HepG2 (cell line): Measurements from ENCODE around the gene VENTX. TPM values are rescaled to one million over a fixed set of nuclear protein-coding genes. Genes with fewer than 3 reads are reported as not detected.
A peak's percentile ranks its signal among the peaks of the same experiment; 100 is the strongest.

ENCODE experiments used
- ATAC-seq: fragments of 200-7000 bp; cut with Tn5 transposase; 3 replicates; pipeline ENCODE4 v1.9.1; 2020; ENCODE audit warnings: mild to moderate bottlenecking, moderate library complexity
- BruUV-seq: library from RNA; stranded (reverse); fragments of 400-500 nt; replicated peaks from 2 replicates; lab custom pipeline; 2021; lab: Mats Ljungman, UMichigan
- CTCF ChIA-PET: fragments of 300-600 bp; formaldehyde crosslinking; extraction: SDS; loops from one replicate; lab custom pipeline; 2021; ENCODE audit warnings: low total read pairs, inconsistent platforms, low intra/inter-chr PET ratio; lab: Yijun Ruan, JAX
- POLR2A ChIA-PET: fragments of 350-600 bp; sonication (Branson Sonifier 250); formaldehyde crosslinking; loops from one replicate; lab custom pipeline; 2020; ENCODE audit warnings: antibody characterized with exemption, inconsistent platforms; lab: Yijun Ruan, JAX
- DNase-seq: peaks from one replicate; pipeline ENCODE4 v3.0.0-alpha.2; 2015; ENCODE audit warnings: low spot score
- FAIRE-seq: peaks from 3 replicates; lab custom pipeline; 2011; peaks lifted over from hg19 to GRCh38; lab: Jason Lieb, UNC
- H2AFZ ChIP-seq: one replicate; pipeline ENCODE4 v1.6.1; 2011; ENCODE audit warnings: low read length, inconsistent platforms
- H3K27ac ChIP-seq: fragments of 300-600 bp; 3 replicates; pipeline ENCODE4 v1.8.0; 2011; ENCODE audit warnings: mixed run types, mild to moderate bottlenecking, mixed read lengths, low read length, inconsistent platforms; ENCODE audit not compliant: insufficient read depth; ENCODE audit errors: extremely low read length
- H3K27me3 ChIP-seq, 2 experiments: fragments of 200-600 bp in 1 of 2; 2 replicates in 1 of 2; 3 replicates in 1 of 2; pipeline versions ENCODE4 v1.6.0 to v1.8.0; 2011; ENCODE audit warnings: low read length in 2 of 2, mild to moderate bottlenecking in 2 of 2, moderate library complexity in 2 of 2, inconsistent platforms in 1 of 2; ENCODE audit not compliant: insufficient read depth in 2 of 2, control insufficient read depth in 1 of 2
- H3K36me3 ChIP-seq, 2 experiments: fragments of 200-600 bp in 1 of 2; replicated peaks in 1 of 2; 2 replicates in 1 of 2; 3 replicates in 1 of 2; pipeline versions ENCODE4 v1.5.1 to v1.8.0; 2011; ENCODE audit warnings: low read length in 2 of 2, inconsistent platforms in 1 of 2; ENCODE audit not compliant: insufficient read depth in 2 of 2, control insufficient read depth in 1 of 2
- H3K4me1 ChIP-seq: 2 replicates; pipeline ENCODE4 v1.5.1; 2012; ENCODE audit warnings: low read length, inconsistent platforms; ENCODE audit not compliant: insufficient read depth
- H3K4me2 ChIP-seq: 2 replicates; pipeline ENCODE4 v1.6.0; 2011; ENCODE audit warnings: low read depth, low read length, inconsistent platforms
- H3K4me3 ChIP-seq, 3 experiments: fragments of 200-600 bp in 1 of 3; sonication (generic), shearing (Covaris generic) in 1 of 3; replicated peaks in 1 of 3; 2 replicates each; pipeline ENCODE4 v1.5.1; 2011 to 2016; ENCODE audit warnings: low read length in 3 of 3, inconsistent platforms in 2 of 3, low read depth in 2 of 3, mild to moderate bottlenecking in 2 of 3, control low read depth in 1 of 3, mixed read lengths in 1 of 3; ENCODE audit not compliant: insufficient read depth in 1 of 3
- H3K79me2 ChIP-seq: one replicate; pipeline ENCODE4 v1.6.1; 2011; ENCODE audit warnings: low read length, inconsistent platforms; ENCODE audit not compliant: insufficient read depth
- H3K9ac ChIP-seq: 2 replicates; pipeline ENCODE4 v1.6.0; 2011; ENCODE audit warnings: mild to moderate bottlenecking, low read depth, low read length, inconsistent platforms; ENCODE audit not compliant: insufficient read depth
- H3K9me3 ChIP-seq: 2 replicates; pipeline ENCODE4 v1.5.1; 2012; ENCODE audit warnings: mild to moderate bottlenecking, low read length
- H4K20me1 ChIP-seq: 2 replicates; pipeline ENCODE4 v1.6.0; 2011; ENCODE audit warnings: inconsistent platforms, mild to moderate bottlenecking, low read length, moderate library complexity; ENCODE audit not compliant: insufficient read depth
- GABPA ChIP-seq, 2 experiments: IDR thresholded peaks; 2 replicates each; pipeline ENCODE4 v1.6.1; 2011 to 2016; ENCODE audit warnings: low read depth in 2 of 2, low read length in 1 of 2, missing biosample characterization in 1 of 2, missing genetic modification characterization in 1 of 2
- HNRNPLL ChIP-seq: fragments of 200-400 bp; formaldehyde crosslinking; IDR thresholded peaks from 2 replicates; pipeline ENCODE4 v1.6.1; 2017; ENCODE audit warnings: mild to moderate bottlenecking, low read depth, low read length; ENCODE audit not compliant: poor library complexity, severe bottlenecking
- KDM2A ChIP-seq: sonication (generic); formaldehyde crosslinking; IDR thresholded peaks from 2 replicates; pipeline ENCODE4 v1.4.0; 2020; ENCODE audit warnings: low read depth, missing genetic modification reagents, borderline replicate concordance
- MAX ChIP-seq: IDR thresholded peaks from 2 replicates; pipeline ENCODE4 v1.6.1; 2012; ENCODE audit warnings: inconsistent platforms
- MXD3 ChIP-seq: IDR thresholded peaks from 2 replicates; pipeline ENCODE4 v1.6.1; 2016; ENCODE audit warnings: mild to moderate bottlenecking, missing biosample characterization, missing genetic modification reagents
- PATZ1 ChIP-seq: sonication (generic); formaldehyde crosslinking; IDR thresholded peaks from 2 replicates; pipeline ENCODE4 v1.4.0; 2020; ENCODE audit warnings: missing genetic modification reagents
- RBFOX2 ChIP-seq: fragments of 200-400 bp; formaldehyde crosslinking; IDR thresholded peaks from 2 replicates; pipeline ENCODE4 v1.6.1; 2017; ENCODE audit warnings: low read depth, mild to moderate bottlenecking, low read length
- ZNF691 ChIP-seq: sonication (generic); formaldehyde crosslinking; IDR thresholded peaks from 2 replicates; pipeline ENCODE4 v1.4.0; 2020; ENCODE audit warnings: missing genetic modification reagents, low read depth, mild to moderate bottlenecking, borderline replicate concordance
- WGBS: methylation state at CpG from one replicate; pipeline ENCODE4 v1.1.6; 2017; ENCODE audit warnings: low lambda C conversion rate; 5-methylcytosine and 5-hydroxymethylcytosine counted together
- in situ Hi-C: cut with HindIII; loops from 2 replicates; pipeline ENCODE4 v1.10.0; 2017; ENCODE audit warnings: low pct_unique_long_range_greater_than_20kb; ENCODE audit not compliant: extremely low pct_ligation_motif_present
- intact Hi-C: fragments of 100-400 bp; cut with micrococcal nuclease; formaldehyde crosslinking; loops from one replicate; pipeline ENCODE4 v1.10.0; 2022; ENCODE audit not compliant: unreplicated experiment
- polyA plus RNA-seq, 8 experiments: library from polyadenylated mRNA; depleted of rRNA in 3 of 8; stranded (reverse) in 7 of 8; unstranded in 1 of 8; fragments of >200 nt; fragmentation: Illumina TruSeq in 4 of 8; extraction: Trizol in 4 of 8; gene quantifications; 2 replicates each; pipeline versions ENCODE4 v1.2.1 to v1.2.3, GENCODE V29; 2011 to 2016; ENCODE audit warnings: low read depth in 4 of 8, missing spikeins in 1 of 8, mixed read lengths in 1 of 8; ENCODE audit not compliant: insufficient read depth in 1 of 8
- total RNA-seq, 5 experiments: library from RNA; depleted of rRNA; stranded (reverse); fragments of >200 nt; fragmentation: Illumina TruSeq; extraction: Trizol; gene quantifications; 2 replicates each; pipeline ENCODE4 v1.2.3, GENCODE V29; 2016; ENCODE audit warnings: low read depth in 1 of 5

VENTX gene
- total and polyA plus RNA-seq, 2 of the 13 experiments (the other 11 are each of a cell fraction or from before 2014, with no cell fraction given), result not detected

- POLR2A ChIA-PET, result no interaction called here
- H4K20me1 ChIP-seq, result no peaks in the 10 kb centered on the region
- intact Hi-C loops, result no loop called here
- H3K36me3 ChIP-seq, result no peaks in the 10 kb centered on the region
- in situ Hi-C loops, result no loop called here
- BruUV-seq, result no TSS peak
- no peak for ATAC-seq
- H3K4me2 ChIP-seq, result 0 out of 2 replicates have a peak overlapping the region, but pooled peaks have one; percentile 7
- H3K79me2 ChIP-seq, result no peaks in the 10 kb centered on the region
- no peak overlapping the region for H2AFZ ChIP-seq
- peaks cover 35% of the 10 kb centered on the region for H3K4me1 ChIP-seq
- 20% methylated on average over 10 of the region's 12 CpGs for WGBS
- no peak for TF ChIP-seq GABPA (IDR thresholded peaks at IDR 0.05; ENCODE audit: low read depth, low read length)
- peak; percentile 3; the same call in 1 of the 2 replicates for TF ChIP-seq GABPA (CRISPR knock-in tag; IDR thresholded peaks at IDR 0.05; ENCODE audit: low read depth)
- TF ChIP-seq MXD3 (CRISPR knock-in tag), result no peak
- H3K9ac ChIP-seq, result no peak overlapping the region
- FAIRE-seq, result no peak
- H3K9me3 ChIP-seq, result no peaks in the 10 kb centered on the region
- DNase-seq, result no peak
- no peak overlapping the region for H3K27ac ChIP-seq
- peaks cover 14 to 53% of the 10 kb centered on the region in 2 experiments for H3K27me3 ChIP-seq
- CTCF ChIA-PET, result no interaction called here
- no peak overlapping the region for H3K4me3 ChIP-seq
Observed at GRCh38 chr10:133259602-133259989, 21.9 kb downstream of the VENTX start.

GRCh38 chr10:133260895-133261725 lies 23.5 kb downstream of the VENTX start:
- DNase-seq (no peak), FAIRE-seq (no peak), ATAC-seq (peak; percentile 37)
- Histone ChIP-seq H2AFZ (no peak overlapping the region), H3K4me3 (peak overlapping the region; percentile 42 to 74 (median 62)), H3K27ac (no peak overlapping the region), H3K9me3 (no peaks in the 10 kb centered on the region), H3K4me2 (peak overlapping the region; percentile 66), H4K20me1 (no peaks in the 10 kb centered on the region), H3K36me3 (no peaks in the 10 kb centered on the region), H3K9ac (peak overlapping the region; percentile 34; the same call in 1 of the 2 replicates), H3K27me3 (peaks cover 9 to 46% of the 10 kb centered on the region in 2 experiments; a peak in 4 of 5 replicates), H3K4me1 (peaks cover 35% of the 10 kb centered on the region), H3K79me2 (no peaks in the 10 kb centered on the region)
- intact Hi-C loops (no loop called here), in situ Hi-C loops (no loop called here)
- ChIA-PET CTCF (no interaction called here), POLR2A (no interaction called here)
- 33% methylated on average over 19 of the region's 50 CpGs for WGBS
- no TSS peak for BruUV-seq
- TF ChIP-seq ZNF691, result no peak
- TF ChIP-seq PATZ1, result 0 out of 2 replicates have a peak, but pooled peaks have one; percentile 7
- TF ChIP-seq KDM2A (CRISPR knock-in tag), result peak; percentile 18; the same call in 1 of the 2 replicates
- TF ChIP-seq MAX, result peak; percentile 12; the same call in 1 of the 2 replicates
- peak; percentile 22 for TF ChIP-seq HNRNPLL
- TF ChIP-seq RBFOX2, result peak; percentile 79
